Activated CD4-positive, alpha-beta memory T cell treated with anti-CD3 and anti-CD28 coated beads, Interleukin-2, amount 10 ng/mL, durations not matched to agents 7 days and 5 days (primary cell): Measurements from ENCODE around the gene USP12. TPM values are rescaled to one million over a fixed set of nuclear protein-coding genes. Genes with fewer than 3 reads are reported as not detected.
A peak's percentile ranks its signal among the peaks of the same experiment; 100 is the strongest.
"Not testable (repeated sequence)": the region's sequence is repeated elsewhere in the genome, so short reads cannot be mapped to it uniquely, and the experiment has no call there.

Experiments used
- CTCF ChIA-PET: fragments of 350-600 bp; sonication (Branson Sonifier 250); formaldehyde crosslinking; loops from one replicate; lab custom pipeline; 2021; ENCODE audit warnings: antibody characterized with exemption, inconsistent platforms; lab: Charles Lee
- POLR2A ChIA-PET: fragments of 350-600 bp; sonication (Branson Sonifier 250); formaldehyde crosslinking; loops from one replicate; lab custom pipeline; 2021; ENCODE audit warnings: antibody characterized with exemption; lab: Charles Lee
- DNase-seq: peaks from one replicate; pipeline ENCODE4 v3.0.0-alpha.2; 2020
- H3K27ac Mint-ChIP-seq: one replicate; pipeline ENCODE4 v1.8.0; 2021; ENCODE audit warnings: mild to moderate bottlenecking, mixed read lengths
- H3K27me3 Mint-ChIP-seq: one replicate; pipeline ENCODE4 v1.8.0; 2021; ENCODE audit warnings: mixed read lengths
- H3K36me3 Mint-ChIP-seq: one replicate; pipeline ENCODE4 v1.8.0; 2021; ENCODE audit warnings: low read depth, mixed read lengths
- H3K4me1 Mint-ChIP-seq: one replicate; pipeline ENCODE4 v1.8.0; 2021; ENCODE audit warnings: mixed read lengths
- H3K4me3 Mint-ChIP-seq: one replicate; pipeline ENCODE4 v1.8.0; 2021; ENCODE audit warnings: mild to moderate bottlenecking, mixed read lengths
- H3K9me3 Mint-ChIP-seq: one replicate; pipeline ENCODE4 v1.8.0; 2021; ENCODE audit warnings: mixed read lengths
- total RNA-seq, 2 experiments: library from RNA; stranded (reverse); gene quantifications; one replicate each; pipeline ENCODE4 v1.2.3, GENCODE V29; 2021

Gene USP12, protein sequence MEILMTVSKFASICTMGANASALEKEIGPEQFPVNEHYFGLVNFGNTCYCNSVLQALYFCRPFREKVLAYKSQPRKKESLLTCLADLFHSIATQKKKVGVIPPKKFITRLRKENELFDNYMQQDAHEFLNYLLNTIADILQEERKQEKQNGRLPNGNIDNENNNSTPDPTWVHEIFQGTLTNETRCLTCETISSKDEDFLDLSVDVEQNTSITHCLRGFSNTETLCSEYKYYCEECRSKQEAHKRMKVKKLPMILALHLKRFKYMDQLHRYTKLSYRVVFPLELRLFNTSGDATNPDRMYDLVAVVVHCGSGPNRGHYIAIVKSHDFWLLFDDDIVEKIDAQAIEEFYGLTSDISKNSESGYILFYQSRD
- 10 to 100 TPM; 22.5 to 23.5 TPM for total RNA-seq

DNA sequence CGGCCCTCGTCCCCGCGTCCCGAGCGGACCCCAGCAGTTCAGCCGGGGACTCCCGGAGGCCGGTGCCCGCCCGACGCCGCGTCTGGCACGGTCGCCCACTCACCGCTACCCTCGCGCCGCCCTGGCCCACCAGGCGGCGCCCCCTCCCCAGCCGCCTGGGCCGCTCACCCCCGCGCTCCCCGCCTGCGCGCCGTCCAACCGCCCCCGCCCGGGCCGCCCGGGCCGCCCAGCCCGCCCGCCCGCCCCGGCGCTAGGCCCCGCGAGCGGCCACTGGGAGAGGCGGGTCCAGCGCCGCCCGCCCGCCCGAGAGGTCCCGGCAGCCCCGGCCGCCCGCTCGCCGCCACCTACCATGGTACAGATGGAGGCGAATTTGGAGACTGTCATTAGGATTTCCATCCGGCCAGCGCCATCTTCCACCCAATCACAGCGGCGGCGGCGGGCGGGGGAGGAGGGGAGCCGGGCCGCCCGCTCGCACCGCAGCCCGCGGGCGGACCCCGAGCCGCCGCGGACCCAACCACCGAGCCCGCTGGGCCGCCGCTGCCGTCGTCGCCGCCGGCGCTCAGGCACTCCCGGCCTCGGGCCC is at the start of gene USP12:
Gene USP12, minus strand, starts transcription at position 568 of the 583 bp plus-strand sequence. Its CDS starts 172 bp downstream, at position 396.
- POLR2A ChIA-PET = interaction anchor here (1.0 to 2.2 kb wide), 3 partner anchors 39 to 126 kb away, joined by 3 to 24 read pairs (median 4); partner anchors contain the start of gene RPL21
- peaks cover 45% of the 10 kb centered on the region for H3K4me1 Mint-ChIP-seq

DNA sequence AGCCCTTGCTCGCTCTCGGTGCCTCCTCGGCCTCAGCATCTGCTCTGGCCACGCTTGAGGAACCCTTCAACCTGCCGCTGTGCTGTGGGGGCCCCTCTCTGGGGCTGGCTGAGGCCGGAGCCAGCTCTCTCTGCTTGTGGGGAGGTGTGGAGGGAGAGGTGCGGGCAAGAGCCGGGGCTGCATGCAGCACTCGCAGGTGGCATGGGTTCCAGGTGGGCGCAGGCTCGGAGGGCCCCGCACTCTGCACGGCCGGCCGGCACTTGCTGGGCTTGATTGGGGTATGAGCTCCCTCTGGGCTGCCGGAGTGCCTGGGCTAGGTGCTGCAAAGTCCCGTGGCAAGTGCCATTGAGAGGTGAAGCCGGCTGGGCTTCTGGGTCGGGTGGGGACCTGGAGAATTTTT is 48.0 kb upstream of the USP12 start:
- no peaks in the 10 kb centered on the region for H3K4me1 Mint-ChIP-seq
- H3K4me3 Mint-ChIP-seq = no peak overlapping the region
- H3K27me3 Mint-ChIP-seq = peaks cover 8% of the 10 kb centered on the region
- POLR2A ChIA-PET = no interaction called here
- no peak for DNase-seq
- no peak overlapping the region for H3K27ac Mint-ChIP-seq
- H3K9me3 Mint-ChIP-seq = peaks cover 3% of the 10 kb centered on the region
- H3K36me3 Mint-ChIP-seq = peaks cover 4% of the 10 kb centered on the region
- CTCF ChIA-PET = no interaction called here

More for the DNA sequence above, at the start of gene USP12:
- H3K9me3 Mint-ChIP-seq = no peaks in the 10 kb centered on the region
- peaks cover 8% of the 10 kb centered on the region for H3K36me3 Mint-ChIP-seq
- CTCF ChIA-PET = interaction anchor here (0.7 to 1.3 kb wide), 2 partner anchors 39 to 188 kb away, joined by 3 to 8 read pairs; no protein-coding TSS in a partner anchor
- no peak for DNase-seq
- H3K27me3 Mint-ChIP-seq = no peaks in the 10 kb centered on the region
- H3K27ac Mint-ChIP-seq = peak within 1 kb of the TSS; percentile 93
- peak within 1 kb of the TSS; percentile 93 for H3K4me3 Mint-ChIP-seq

DNA sequence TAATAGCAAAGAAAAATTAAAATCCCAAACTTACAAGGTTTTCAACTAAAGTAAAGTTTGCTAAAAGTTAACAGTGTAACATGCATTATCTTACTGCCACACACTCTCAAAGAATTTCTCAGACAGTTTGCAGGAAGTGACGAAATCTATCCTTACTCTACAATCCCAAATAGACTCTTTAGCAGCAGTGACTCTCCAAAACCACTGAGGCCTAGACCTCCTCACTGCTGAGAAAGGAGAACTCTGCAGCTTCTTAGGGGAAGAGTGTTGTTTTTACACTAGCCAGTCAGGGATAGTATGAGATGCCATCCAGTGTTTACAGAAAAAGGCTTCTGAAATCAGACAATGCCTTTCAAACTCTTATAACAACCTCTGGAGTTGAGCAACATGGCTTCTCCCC is 47.2 kb upstream of the USP12 start:
- POLR2A ChIA-PET, CTCF ChIA-PET: not testable (repeated sequence)

DNA sequence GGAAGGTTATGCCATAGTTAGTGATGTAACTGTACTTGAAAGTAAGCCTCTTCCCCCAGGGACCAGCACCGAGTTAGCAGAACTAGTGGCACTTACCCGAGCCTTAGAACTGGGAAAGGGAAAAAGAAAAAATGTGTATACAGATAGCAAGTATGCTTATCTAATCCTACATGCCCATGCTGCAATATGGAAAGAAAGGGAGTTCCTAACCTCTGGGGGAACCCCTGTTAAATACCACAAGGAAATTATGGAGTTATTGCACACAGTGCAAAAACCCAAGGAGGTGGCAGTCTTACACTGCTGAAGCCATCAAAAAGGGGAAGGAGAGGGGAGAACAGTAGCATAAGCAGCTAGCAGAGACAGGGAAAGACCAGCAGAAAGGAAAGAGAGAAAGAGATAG is 46.2 kb upstream of the USP12 start:
- POLR2A ChIA-PET, H3K27me3 Mint-ChIP-seq, CTCF ChIA-PET, DNase-seq, H3K27ac Mint-ChIP-seq, H3K4me1 Mint-ChIP-seq, H3K4me3 Mint-ChIP-seq, H3K36me3 Mint-ChIP-seq, H3K9me3 Mint-ChIP-seq: not testable (repeated sequence)

More for the DNA sequence above, 47.2 kb upstream of the USP12 start:
- H3K27me3 Mint-ChIP-seq, H3K36me3 Mint-ChIP-seq, H3K4me3 Mint-ChIP-seq, H3K27ac Mint-ChIP-seq, H3K4me1 Mint-ChIP-seq, H3K9me3 Mint-ChIP-seq, DNase-seq: not testable (repeated sequence)

DNA sequence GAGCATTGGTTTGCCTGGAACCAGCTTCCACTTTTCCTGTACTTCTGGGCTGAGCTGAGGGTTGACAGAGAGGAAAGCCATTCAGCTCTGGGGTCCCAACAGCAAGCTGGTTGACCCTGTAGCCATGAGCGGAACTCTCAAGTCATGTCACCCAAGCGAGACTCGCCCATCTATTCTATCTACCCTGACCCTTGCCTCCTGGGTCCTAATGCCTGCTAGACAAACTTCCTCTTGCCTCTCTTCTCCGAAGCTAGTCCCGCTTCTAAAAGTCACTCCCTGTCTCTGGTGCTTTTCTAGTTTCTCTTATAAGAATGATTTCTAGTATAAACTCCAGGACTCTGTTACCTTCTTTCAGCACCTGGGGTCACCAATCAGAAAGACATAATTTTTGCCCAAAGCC is 41.8 kb upstream of the USP12 start:
- POLR2A ChIA-PET, H3K4me3 Mint-ChIP-seq, H3K27me3 Mint-ChIP-seq, H3K9me3 Mint-ChIP-seq, H3K27ac Mint-ChIP-seq, H3K36me3 Mint-ChIP-seq, H3K4me1 Mint-ChIP-seq, DNase-seq: not testable (repeated sequence)
- CTCF ChIA-PET = interaction anchor here (1.3 to 1.5 kb wide), 2 partner anchors 13 to 228 kb away, joined by 3 read pairs; no protein-coding TSS in a partner anchor

DNA sequence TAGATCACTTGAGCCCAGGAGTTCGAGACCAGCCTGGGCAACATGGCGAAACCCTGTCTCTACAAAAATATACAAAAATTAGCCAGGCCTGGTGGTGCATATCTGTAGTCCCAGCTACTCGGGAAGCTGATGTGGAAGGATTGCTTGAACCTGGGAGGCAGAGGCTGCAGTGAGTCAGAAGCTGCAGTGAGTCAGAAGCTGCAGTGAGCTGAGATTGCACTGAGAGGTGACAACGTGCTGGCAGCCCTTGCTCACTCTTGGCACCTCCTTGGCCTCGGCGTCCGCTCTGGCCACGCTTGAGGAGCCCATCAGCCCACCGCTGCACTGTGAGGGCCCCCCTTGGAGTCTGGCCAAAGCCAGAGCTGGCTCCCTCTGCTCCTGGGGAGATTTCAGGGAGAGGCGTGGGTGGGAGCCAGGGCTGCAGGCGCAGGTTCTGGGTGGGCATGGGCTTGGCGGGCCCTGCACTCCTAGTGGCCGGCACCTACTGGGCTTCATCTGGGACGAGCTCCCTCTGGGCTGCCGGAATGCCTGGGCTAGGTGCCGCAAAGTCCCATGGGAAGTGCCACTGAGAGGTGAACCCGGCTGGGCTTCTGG is 40.3 kb upstream of the USP12 start:
- no peak overlapping the region for H3K27ac Mint-ChIP-seq
- H3K36me3 Mint-ChIP-seq = no peaks in the 10 kb centered on the region
- ChIA-PET POLR2A (no interaction called here), CTCF (interaction anchor here (1.5 kb wide), 1 partner anchor 11 kb away, joined by 3 read pairs; no protein-coding TSS in a partner anchor)
- H3K9me3 Mint-ChIP-seq = no peaks in the 10 kb centered on the region
- no peak for DNase-seq
- peaks cover 6% of the 10 kb centered on the region for H3K4me1 Mint-ChIP-seq
- no peak overlapping the region for H3K4me3 Mint-ChIP-seq
- peaks cover 2% of the 10 kb centered on the region for H3K27me3 Mint-ChIP-seq

DNA sequence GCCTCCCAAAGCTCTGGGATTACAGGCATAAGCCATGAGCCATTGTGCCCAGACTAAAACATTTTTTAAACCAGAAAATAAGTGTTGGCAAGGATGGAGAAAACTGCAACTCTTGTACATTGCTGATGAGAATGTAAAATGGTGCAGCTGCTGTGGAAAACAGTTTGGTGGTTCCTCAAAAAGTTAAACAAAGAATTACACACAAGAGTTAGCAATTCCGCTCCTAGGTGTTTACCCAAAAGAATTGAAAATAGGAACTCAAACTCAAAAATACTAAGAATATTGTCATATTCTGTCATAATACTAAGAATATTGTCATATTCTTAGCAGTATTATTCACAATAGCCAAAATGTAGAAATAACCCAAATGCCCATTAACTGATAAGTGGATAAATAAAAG is 39.7 kb upstream of the USP12 start:
- no peak for DNase-seq
- Mint-ChIP-seq H3K9me3 (no peaks in the 10 kb centered on the region), H3K27me3 (peaks cover 2% of the 10 kb centered on the region), H3K4me3 (no peak overlapping the region), H3K4me1 (peaks cover 6% of the 10 kb centered on the region), H3K36me3 (no peaks in the 10 kb centered on the region), H3K27ac (no peak overlapping the region)
- ChIA-PET CTCF (no interaction called here), POLR2A (no interaction called here)

DNA sequence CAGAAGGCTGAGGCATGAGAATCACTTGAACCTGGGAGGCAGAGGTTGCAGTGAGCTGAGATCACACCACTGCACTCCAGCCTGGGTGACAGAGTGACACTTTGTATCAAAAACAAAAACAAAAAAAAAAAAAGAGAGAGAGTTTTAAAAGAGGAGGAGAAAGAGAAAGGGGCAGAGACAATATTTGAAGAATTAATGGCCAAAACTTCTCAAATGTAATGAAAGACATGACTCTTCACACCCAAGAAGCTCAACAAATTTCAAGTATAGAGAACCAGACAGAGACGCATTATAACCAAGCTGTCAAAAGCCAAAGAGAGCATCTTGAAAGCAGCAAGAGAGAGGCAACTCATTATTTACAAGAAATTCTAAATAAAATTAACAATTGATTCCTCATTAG is 36.9 kb upstream of the USP12 start:
- no peak overlapping the region for H3K27ac Mint-ChIP-seq
- POLR2A ChIA-PET = no interaction called here
- no peaks in the 10 kb centered on the region for H3K36me3 Mint-ChIP-seq
- H3K9me3 Mint-ChIP-seq = no peaks in the 10 kb centered on the region
- DNase-seq = no peak
- H3K4me3 Mint-ChIP-seq = no peak overlapping the region
- peaks cover 6% of the 10 kb centered on the region for H3K4me1 Mint-ChIP-seq
- peaks cover 2% of the 10 kb centered on the region for H3K27me3 Mint-ChIP-seq
- CTCF ChIA-PET = no interaction called here

DNA sequence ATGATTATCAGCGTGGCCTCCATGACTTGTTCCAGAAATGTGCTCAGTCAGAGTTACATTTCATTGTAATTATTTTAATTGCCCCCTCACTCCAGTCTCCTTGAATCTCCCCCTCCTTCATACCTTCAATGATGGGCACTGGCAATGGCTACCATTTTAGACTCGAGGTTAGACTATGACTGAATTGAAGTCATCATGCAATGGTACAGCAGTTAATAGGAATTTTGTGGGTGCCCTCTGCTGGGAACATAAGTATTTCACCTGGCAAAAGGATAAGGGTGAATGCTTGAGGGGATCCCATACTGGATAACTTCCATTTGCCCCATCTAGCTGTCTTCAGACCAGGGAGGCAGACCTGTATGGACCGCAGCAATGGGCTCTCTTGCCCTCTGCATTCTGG is 32.2 kb upstream of the USP12 start:
- peaks cover 2% of the 10 kb centered on the region for H3K27me3 Mint-ChIP-seq
- H3K27ac Mint-ChIP-seq = no peak overlapping the region
- H3K4me1 Mint-ChIP-seq = peaks cover 11% of the 10 kb centered on the region
- no peaks in the 10 kb centered on the region for H3K9me3 Mint-ChIP-seq
- DNase-seq = no peak
- POLR2A ChIA-PET = no interaction called here
- H3K4me3 Mint-ChIP-seq = no peak overlapping the region
- CTCF ChIA-PET = no interaction called here
- H3K36me3 Mint-ChIP-seq = no peaks in the 10 kb centered on the region

DNA sequence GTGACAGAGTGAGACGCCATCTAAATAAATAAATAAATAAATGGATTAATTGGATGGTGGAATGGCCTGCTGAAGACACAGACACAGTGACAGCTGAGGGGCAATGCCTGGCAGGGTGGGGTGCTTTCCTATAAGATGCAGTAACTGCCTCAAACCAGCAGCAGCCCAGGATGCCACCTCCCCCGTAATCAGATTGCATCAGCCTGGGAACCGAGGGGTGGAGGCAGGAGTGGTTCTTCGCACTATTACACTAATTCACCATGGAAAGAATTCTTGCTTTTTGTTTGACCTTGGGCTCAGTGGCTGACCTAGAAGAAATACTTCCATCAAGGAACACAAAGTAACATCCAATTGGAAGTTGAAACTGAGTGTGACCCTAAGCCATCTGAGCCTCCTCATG is 31.6 kb upstream of the USP12 start:
- POLR2A ChIA-PET = no interaction called here
- peaks cover under 1% of the 10 kb centered on the region for H3K36me3 Mint-ChIP-seq
- H3K27ac Mint-ChIP-seq = no peak overlapping the region
- H3K4me1 Mint-ChIP-seq = peaks cover 11% of the 10 kb centered on the region
- H3K27me3 Mint-ChIP-seq = peaks cover 2% of the 10 kb centered on the region
- CTCF ChIA-PET = no interaction called here
- H3K4me3 Mint-ChIP-seq = no peak overlapping the region
- no peak for DNase-seq
- no peaks in the 10 kb centered on the region for H3K9me3 Mint-ChIP-seq

DNA sequence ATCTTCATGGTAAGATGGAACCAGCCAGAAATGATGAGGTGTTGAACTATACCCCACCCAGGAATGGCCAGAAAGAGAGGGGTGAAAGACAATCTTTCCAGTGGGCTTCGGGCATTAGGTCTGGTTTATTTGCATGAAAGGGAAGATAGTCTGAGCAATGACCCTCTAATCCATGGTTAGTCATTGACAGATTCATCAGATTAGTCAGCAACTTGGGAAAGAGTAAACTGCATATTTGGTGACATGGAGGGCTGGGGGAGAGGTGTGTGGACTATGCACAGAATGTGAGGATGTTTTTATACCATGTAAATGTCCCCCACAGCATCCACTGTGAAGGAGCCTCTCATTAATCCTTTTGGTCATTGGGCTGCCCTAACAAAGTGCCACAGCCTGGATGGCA is 30.1 kb upstream of the USP12 start:
- ChIA-PET POLR2A (no interaction called here), CTCF (no interaction called here)
- Mint-ChIP-seq H3K4me1 (peaks cover 11% of the 10 kb centered on the region), H3K9me3 (no peaks in the 10 kb centered on the region), H3K36me3 (peaks cover 5% of the 10 kb centered on the region), H3K27me3 (no peaks in the 10 kb centered on the region), H3K4me3 (no peak overlapping the region), H3K27ac (no peak overlapping the region)
- no peak for DNase-seq

DNA sequence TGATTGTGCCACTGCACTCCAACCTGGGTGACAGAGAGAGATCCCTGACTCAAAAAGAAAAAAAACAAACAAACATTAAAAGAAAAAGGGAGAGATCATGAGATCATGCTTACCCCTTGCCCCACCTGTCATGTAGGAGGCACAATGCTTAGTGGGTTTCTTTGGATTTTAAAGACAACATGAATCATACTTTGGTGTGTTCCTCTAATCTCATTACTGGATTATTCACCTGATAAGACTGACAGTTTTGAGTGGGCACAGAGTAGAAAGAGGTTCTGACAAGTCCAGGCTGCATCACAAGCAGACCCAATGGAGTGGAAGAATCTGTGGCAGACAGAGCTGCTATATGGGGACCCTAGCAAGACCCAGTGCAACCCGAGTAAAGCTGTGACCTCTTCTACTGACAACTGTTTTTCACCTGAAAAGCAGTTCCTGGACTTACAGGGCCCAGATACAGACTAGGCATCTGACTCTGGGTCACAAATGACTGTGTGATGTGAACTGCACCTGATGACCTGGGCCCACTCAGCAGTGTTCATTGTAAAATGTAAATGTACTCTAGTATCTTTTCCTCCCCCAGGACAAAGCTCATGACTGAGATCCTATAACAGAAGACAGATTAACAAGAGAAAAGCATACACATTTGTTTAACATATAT is 28.9 kb upstream of the USP12 start:
- Mint-ChIP-seq H3K4me1 (peaks cover 18% of the 10 kb centered on the region), H3K4me3 (no peak overlapping the region), H3K36me3 (peaks cover 5% of the 10 kb centered on the region), H3K27me3 (no peaks in the 10 kb centered on the region), H3K27ac (no peak overlapping the region), H3K9me3 (no peaks in the 10 kb centered on the region)
- POLR2A ChIA-PET = no interaction called here
- DNase-seq = no peak
- CTCF ChIA-PET = interaction anchor here (1.6 kb wide), 1 partner anchor 12 kb away, joined by 3 read pairs; no protein-coding TSS in a partner anchor

DNA sequence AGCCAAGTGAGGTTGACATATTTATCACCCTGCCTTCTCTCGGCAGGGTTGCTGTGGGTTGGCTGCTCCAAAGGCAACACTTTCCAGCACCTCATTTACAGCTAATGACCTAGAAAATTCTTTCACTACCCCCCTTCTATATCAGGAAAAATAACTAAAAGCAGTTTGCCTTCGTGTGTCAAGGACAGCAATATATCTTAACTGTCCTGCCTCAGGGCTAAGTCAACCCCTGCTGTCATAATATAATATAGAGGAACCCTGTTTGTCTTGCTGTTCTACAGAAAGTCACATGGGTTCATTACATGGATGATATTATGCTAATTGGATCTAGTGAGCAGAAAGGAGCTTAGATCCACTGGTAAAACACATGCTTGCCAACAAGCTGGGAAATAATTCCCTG is 28.1 kb upstream of the USP12 start:
- Mint-ChIP-seq H3K27me3 (no peaks in the 10 kb centered on the region), H3K4me3 (no peak overlapping the region), H3K4me1 (peaks cover 26% of the 10 kb centered on the region), H3K27ac (no peak overlapping the region), H3K9me3 (no peaks in the 10 kb centered on the region), H3K36me3 (peaks cover 5% of the 10 kb centered on the region)
- ChIA-PET POLR2A (no interaction called here), CTCF (interaction anchor here (1.6 kb wide), 1 partner anchor 13 kb away, joined by 3 read pairs; no protein-coding TSS in a partner anchor)
- DNase-seq = no peak
